ENCODE measurements around the gene PYGM. TPM values are rescaled to one million over a fixed set of nuclear protein-coding genes. Genes with fewer than 3 reads are reported as not detected.

The PYGM gene
- total RNA-seq, result 1 to 10 TPM; 1.0 to 3.7 (median 1.5) TPM

DNA sequence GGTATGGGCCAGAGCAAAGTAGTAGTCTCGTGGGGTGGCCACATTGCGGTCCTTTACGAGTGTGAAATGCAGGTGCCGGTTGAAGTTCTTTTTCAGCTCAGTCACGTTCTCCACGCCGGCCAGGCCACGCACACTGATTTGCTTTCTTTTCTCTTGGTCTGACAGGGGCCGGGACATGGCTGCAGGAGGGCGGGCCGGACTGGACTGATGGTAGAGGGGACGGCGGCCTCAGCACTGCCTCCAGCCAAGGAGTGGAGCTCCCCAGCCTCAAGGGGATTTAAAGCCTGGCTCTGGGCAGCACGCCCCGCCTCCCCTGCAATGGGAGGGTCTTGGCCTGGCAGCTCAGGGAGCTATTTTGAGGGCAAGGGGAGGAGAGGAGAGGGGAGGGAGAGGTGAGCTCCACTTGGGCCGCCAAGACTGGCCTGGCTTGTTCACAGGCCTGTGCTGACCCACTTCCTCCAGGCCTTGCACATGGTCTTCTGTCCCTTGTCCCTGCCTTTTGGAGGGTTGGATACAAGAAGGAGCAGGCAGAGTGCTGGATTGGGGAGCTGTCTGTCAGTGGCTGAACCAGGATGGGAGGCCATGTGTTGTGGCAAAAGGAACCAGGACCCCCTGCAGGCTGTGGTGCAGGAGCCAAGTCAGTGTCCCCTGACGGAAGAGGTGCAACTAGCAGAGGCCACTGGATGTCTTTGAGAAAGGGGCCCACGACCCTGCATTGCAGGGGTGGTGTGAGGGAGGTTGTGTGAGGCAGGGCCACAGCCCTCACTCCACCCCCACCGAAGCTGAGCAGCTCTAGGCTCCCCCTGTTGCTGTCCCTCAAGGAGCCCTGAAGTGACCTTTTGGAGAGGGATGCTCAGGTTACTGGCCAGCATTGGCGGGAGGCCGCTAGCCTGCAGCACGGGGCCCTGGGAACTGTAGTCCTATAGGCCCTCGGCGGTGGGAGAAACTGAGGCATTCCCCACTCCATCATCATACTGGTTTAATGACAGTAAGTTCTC lies at the start of gene PYGM:
PYGM (minus strand) TSS at position 253 of the 998 bp plus-strand sequence; CDS start at position 177, 76 bp downstream.
- H3K36me3 ChIP-seq, result peaks cover 8 to 33% (median 27%) of the 10 kb centered on the region in 4 donors
- 69 to 72% methylated on average over 17 to 24 of the region's 24 CpGs for WGBS, 2 donors

GRCh38 chr11:64805481-64805880 lies 45.7 kb upstream of the PYGM start:
- H3K4me1 ChIP-seq, result peaks cover 35 to 50% (median 46%) of the 10 kb centered on the region in 4 donors
- H3K27ac ChIP-seq, result no peak overlapping the region
- no peak overlapping the region for H3K4me3 ChIP-seq
- peaks cover 0 to 39% (median 9%) of the 10 kb centered on the region in 4 donors for H3K36me3 ChIP-seq
- no peaks in the 10 kb centered on the region for H3K9me3 ChIP-seq
- 94 to 98% methylated on average over 9 of the region's 9 CpGs for whole genome bisulfite sequencing, 2 donors
- no peaks in the 10 kb centered on the region for H3K27me3 ChIP-seq
- TF ChIP-seq POLR2AphosphoS5 (IDR thresholded peaks at IDR 0.05), result no peak
- TF ChIP-seq, protein P1, sequence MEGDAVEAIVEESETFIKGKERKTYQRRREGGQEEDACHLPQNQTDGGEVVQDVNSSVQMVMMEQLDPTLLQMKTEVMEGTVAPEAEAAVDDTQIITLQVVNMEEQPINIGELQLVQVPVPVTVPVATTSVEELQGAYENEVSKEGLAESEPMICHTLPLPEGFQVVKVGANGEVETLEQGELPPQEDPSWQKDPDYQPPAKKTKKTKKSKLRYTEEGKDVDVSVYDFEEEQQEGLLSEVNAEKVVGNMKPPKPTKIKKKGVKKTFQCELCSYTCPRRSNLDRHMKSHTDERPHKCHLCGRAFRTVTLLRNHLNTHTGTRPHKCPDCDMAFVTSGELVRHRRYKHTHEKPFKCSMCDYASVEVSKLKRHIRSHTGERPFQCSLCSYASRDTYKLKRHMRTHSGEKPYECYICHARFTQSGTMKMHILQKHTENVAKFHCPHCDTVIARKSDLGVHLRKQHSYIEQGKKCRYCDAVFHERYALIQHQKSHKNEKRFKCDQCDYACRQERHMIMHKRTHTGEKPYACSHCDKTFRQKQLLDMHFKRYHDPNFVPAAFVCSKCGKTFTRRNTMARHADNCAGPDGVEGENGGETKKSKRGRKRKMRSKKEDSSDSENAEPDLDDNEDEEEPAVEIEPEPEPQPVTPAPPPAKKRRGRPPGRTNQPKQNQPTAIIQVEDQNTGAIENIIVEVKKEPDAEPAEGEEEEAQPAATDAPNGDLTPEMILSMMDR (IDR thresholded peaks at IDR 0.05), result no peak
- TF ChIP-seq POLR2A (IDR thresholded peaks at IDR 0.05), result no peak
- TF ChIP-seq EP300 (IDR thresholded peaks at IDR 0.05), result no peak
- DNase-seq (no peak), ATAC-seq (ENCODE audit: low FRiP score in 2 of 2) (no peak)

More for the DNA sequence above, at the start of gene PYGM:
- H3K4me1 ChIP-seq, result peaks cover 18 to 35% (median 24%) of the 10 kb centered on the region in 4 donors
- no peaks in the 10 kb centered on the region for H3K27me3 ChIP-seq
- H3K9me3 ChIP-seq, result no peaks in the 10 kb centered on the region
- H3K27ac ChIP-seq, result peak within 1 kb of the TSS in 3 of 4 donors; percentile 20 to 53 (median 46)
- TF ChIP-seq, protein P1 (IDR thresholded peaks at IDR 0.05), result no peak
- TF ChIP-seq POLR2A (IDR thresholded peaks at IDR 0.05), result no peak
- TF ChIP-seq POLR2AphosphoS5 (IDR thresholded peaks at IDR 0.05), result no peak
- TF ChIP-seq EP300 (IDR thresholded peaks at IDR 0.05), result no peak
- H3K4me3 ChIP-seq, result no peak within 1 kb of the TSS
- DNase-seq (peak in 1 of 2 donors; percentile 85), ATAC-seq (ENCODE audit: low FRiP score in 2 of 2) (peak; percentile 70 to 82)

DNA sequence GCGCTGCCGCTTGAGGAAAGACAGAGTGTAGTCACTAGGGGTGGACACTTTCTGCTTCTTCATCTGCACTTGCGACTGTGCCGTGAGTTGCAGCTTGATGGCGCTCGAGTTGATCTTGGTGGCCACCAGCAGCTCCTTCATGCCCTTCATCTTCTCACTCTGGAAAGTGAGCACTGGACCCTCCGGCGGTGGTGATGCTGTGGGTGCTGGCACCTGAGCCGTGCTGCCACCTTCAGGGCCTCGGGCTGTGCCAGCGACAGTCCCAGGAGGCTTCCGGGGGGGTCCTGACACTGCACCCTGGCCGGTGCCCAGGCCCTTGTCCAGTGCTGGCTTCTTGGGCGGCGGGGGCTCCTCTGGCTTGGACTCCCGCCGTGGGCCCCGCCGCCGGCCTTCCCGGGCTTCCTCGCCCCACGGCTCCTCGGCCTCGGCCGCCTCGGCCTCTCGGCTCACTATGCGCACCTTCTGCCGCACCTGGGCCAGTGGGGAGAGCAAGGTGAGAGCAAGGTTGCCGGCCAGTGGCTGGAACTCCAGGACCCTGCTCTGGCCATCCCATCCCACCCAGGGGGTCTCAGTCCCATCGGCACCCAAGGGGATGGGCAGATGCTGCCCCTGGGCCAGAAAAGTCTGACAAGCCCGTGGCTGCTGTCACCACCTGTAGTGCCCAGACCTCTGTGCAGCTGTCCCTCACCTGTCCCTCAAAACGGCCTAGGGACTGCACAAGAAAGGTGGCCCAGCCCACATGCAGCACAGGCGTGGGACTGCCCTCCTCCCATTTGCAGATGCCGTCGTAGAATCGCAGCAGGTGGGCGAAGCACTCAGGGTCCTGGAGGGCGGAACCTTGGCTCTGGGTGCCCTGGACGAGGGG lies 44.8 kb upstream of the PYGM start:
- peaks cover 37 to 53% (median 48%) of the 10 kb centered on the region in 4 donors for H3K4me1 ChIP-seq
- WGBS, 2 donors, result 90 to 93% methylated on average over 25 to 36 of the region's 41 CpGs
- DNase-seq (peak in 1 of 2 donors; percentile 76), ATAC-seq (ENCODE audit: low FRiP score in 2 of 2) (no peak)
- H3K4me3 ChIP-seq, result peak overlapping the region in 1 of 4 donors; percentile 89
- peaks cover 0 to 40% (median 9%) of the 10 kb centered on the region in 4 donors for H3K36me3 ChIP-seq
- no peaks in the 10 kb centered on the region for H3K27me3 ChIP-seq
- H3K27ac ChIP-seq, result peak overlapping the region; percentile 82 to 92 (median 87)
- TF ChIP-seq POLR2AphosphoS5 (IDR thresholded peaks at IDR 0.05) (no peak), POLR2A (IDR thresholded peaks at IDR 0.05) (no peak), EP300 (IDR thresholded peaks at IDR 0.05) (no peak)
- TF ChIP-seq, protein P1 (IDR thresholded peaks at IDR 0.05), result no peak
- H3K9me3 ChIP-seq, result no peaks in the 10 kb centered on the region

GRCh38 chr11:64803846-64804345 lies 44.1 kb upstream of the PYGM start:
- TF ChIP-seq EP300 (IDR thresholded peaks at IDR 0.05), result no peak
- TF ChIP-seq POLR2AphosphoS5 (IDR thresholded peaks at IDR 0.05), result no peak
- TF ChIP-seq, protein P1 (IDR thresholded peaks at IDR 0.05), result no peak
- no peak for TF ChIP-seq POLR2A (IDR thresholded peaks at IDR 0.05)
- DNase-seq, result no peak
- peak overlapping the region; percentile 82 to 92 (median 87) for H3K27ac ChIP-seq

More at GRCh38 chr11:64803846-64804345, 44.1 kb upstream of the PYGM start:
- no peaks in the 10 kb centered on the region for H3K9me3 ChIP-seq
- peak overlapping the region in 3 of 4 donors; percentile 75 to 89 (median 79) for H3K4me3 ChIP-seq
- ATAC-seq (ENCODE audit: low FRiP score in 2 of 2), result peak in 1 of 2 donors; percentile 7
- H3K36me3 ChIP-seq, result peaks cover 0 to 47% (median 9%) of the 10 kb centered on the region in 4 donors
- no peaks in the 10 kb centered on the region for H3K27me3 ChIP-seq
- WGBS, 2 donors, result 24 to 43% methylated on average over 8 to 15 of the region's 15 CpGs
- H3K4me1 ChIP-seq, result peaks cover 31 to 52% (median 44%) of the 10 kb centered on the region in 4 donors
